Rectal smooth muscle tissue (tissue), 1 donor: ENCODE data around the gene PIWIL4.

ENCODE experiments used
- H3K27ac ChIP-seq: one replicate; pipeline ENCODE4 v1.7.0; 2013; ENCODE audit warnings: low read depth, low read length, inconsistent platforms
- H3K27me3 ChIP-seq: one replicate; pipeline ENCODE4 v1.7.0; 2013; ENCODE audit warnings: low read length; ENCODE audit not compliant: control insufficient read depth, insufficient read depth
- H3K36me3 ChIP-seq: one replicate; pipeline ENCODE4 v1.7.0; 2013; ENCODE audit warnings: low read length; ENCODE audit not compliant: control insufficient read depth, insufficient read depth
- H3K4me1 ChIP-seq: one replicate; pipeline ENCODE4 v1.7.0; 2013; ENCODE audit warnings: low read length; ENCODE audit not compliant: control insufficient read depth, insufficient read depth
- H3K4me3 ChIP-seq: one replicate; pipeline ENCODE4 v1.7.0; 2013; ENCODE audit warnings: low read length
- H3K9ac ChIP-seq: one replicate; pipeline ENCODE4 v1.7.0; 2013; ENCODE audit warnings: low read length

PIWIL4 gene

GRCh38 chr11:94536386-94536785, 30.8 kb upstream of the PIWIL4 start:
- no peak overlapping the region for H3K27ac ChIP-seq
- no peak overlapping the region for H3K9ac ChIP-seq
- no peaks in the 10 kb centered on the region for H3K4me1 ChIP-seq
- no peak overlapping the region for H3K4me3 ChIP-seq
- H3K36me3 ChIP-seq, result no peaks in the 10 kb centered on the region
- no peaks in the 10 kb centered on the region for H3K27me3 ChIP-seq

GRCh38 chr11:94537031-94537600, 30.1 kb upstream of the PIWIL4 start:
- Histone ChIP-seq H3K27ac (no peak overlapping the region), H3K9ac (no peak overlapping the region), H3K4me3 (no peak overlapping the region)

GRCh38 chr11:94539420-94539819, 27.7 kb upstream of the PIWIL4 start:
- Histone ChIP-seq H3K9ac (no peak overlapping the region), H3K27me3 (no peaks in the 10 kb centered on the region), H3K27ac (no peak overlapping the region), H3K4me1 (no peaks in the 10 kb centered on the region), H3K36me3 (no peaks in the 10 kb centered on the region), H3K4me3 (no peak overlapping the region)

More at GRCh38 chr11:94537031-94537600, 30.1 kb upstream of the PIWIL4 start:
- H3K36me3 ChIP-seq, result no peaks in the 10 kb centered on the region
- H3K4me1 ChIP-seq, result no peaks in the 10 kb centered on the region
- no peaks in the 10 kb centered on the region for H3K27me3 ChIP-seq

- H3K36me3 ChIP-seq, result no peaks in the 10 kb centered on the region
- H3K27me3 ChIP-seq, result no peaks in the 10 kb centered on the region
- H3K4me1 ChIP-seq, result peaks cover 5% of the 10 kb centered on the region
- peak within 1 kb of the TSS; percentile 78 for H3K4me3 ChIP-seq
- peak within 1 kb of the TSS; percentile 98 for H3K27ac ChIP-seq
- peak within 1 kb of the TSS; percentile 89 for H3K9ac ChIP-seq
Observed at GRCh38 chr11:94543695-94544645, 23.2 kb upstream of the PIWIL4 start, which contains the start of gene FUT4. Gene FUT4 (plus strand): TSS chr11:94543921. CDS start chr11:94544134, 213 bp downstream.

- Histone ChIP-seq H3K27ac (peak overlapping the region; percentile 98), H3K4me3 (peak overlapping the region; percentile 78), H3K4me1 (peaks cover 5% of the 10 kb centered on the region), H3K36me3 (no peaks in the 10 kb centered on the region), H3K9ac (peak overlapping the region; percentile 89), H3K27me3 (no peaks in the 10 kb centered on the region)
Observed at GRCh38 chr11:94544646-94545263, 22.4 kb upstream of the PIWIL4 start.

- Histone ChIP-seq H3K9ac (no peak overlapping the region), H3K4me1 (peaks cover 5% of the 10 kb centered on the region), H3K4me3 (peak overlapping the region; percentile 78), H3K36me3 (no peaks in the 10 kb centered on the region), H3K27ac (no peak overlapping the region), H3K27me3 (no peaks in the 10 kb centered on the region)
Observed at GRCh38 chr11:94545264-94546161, 21.7 kb upstream of the PIWIL4 start.

- Histone ChIP-seq H3K4me1 (peaks cover 5% of the 10 kb centered on the region), H3K9ac (no peak overlapping the region), H3K27me3 (no peaks in the 10 kb centered on the region), H3K27ac (no peak overlapping the region), H3K4me3 (peak overlapping the region; percentile 78), H3K36me3 (no peaks in the 10 kb centered on the region)
Observed at GRCh38 chr11:94546162-94546470, 21.1 kb upstream of the PIWIL4 start.

- Histone ChIP-seq H3K36me3 (no peaks in the 10 kb centered on the region), H3K9ac (no peak overlapping the region), H3K27me3 (no peaks in the 10 kb centered on the region), H3K4me1 (peaks cover 5% of the 10 kb centered on the region), H3K4me3 (peak overlapping the region; percentile 53), H3K27ac (no peak overlapping the region)
Observed at GRCh38 chr11:94546886-94547285, 20.3 kb upstream of the PIWIL4 start.

GRCh38 chr11:94549146-94549545, 18.0 kb upstream of the PIWIL4 start:
- Histone ChIP-seq H3K27me3 (no peaks in the 10 kb centered on the region), H3K36me3 (no peaks in the 10 kb centered on the region), H3K27ac (no peak overlapping the region), H3K9ac (no peak overlapping the region), H3K4me1 (peaks cover 5% of the 10 kb centered on the region), H3K4me3 (no peak overlapping the region)

- Histone ChIP-seq H3K4me1 (peaks cover 5% of the 10 kb centered on the region), H3K36me3 (no peaks in the 10 kb centered on the region), H3K9ac (no peak overlapping the region), H3K27me3 (no peaks in the 10 kb centered on the region), H3K4me3 (no peak overlapping the region), H3K27ac (no peak overlapping the region)
Observed at GRCh38 chr11:94550513-94550912, 16.7 kb upstream of the PIWIL4 start.

GRCh38 chr11:94553938-94554337, 13.2 kb upstream of the PIWIL4 start:
- Histone ChIP-seq H3K36me3 (no peaks in the 10 kb centered on the region), H3K27ac (no peak overlapping the region), H3K4me1 (peaks cover 2% of the 10 kb centered on the region), H3K27me3 (no peaks in the 10 kb centered on the region), H3K9ac (no peak overlapping the region), H3K4me3 (no peak overlapping the region)
